ENCODE results near the gene PRRT1B.

The PRRT1B gene

GRCh38 chr9:131587331-131587730, 42.0 kb downstream of the PRRT1B start:
- Histone ChIP-seq H3K9me3 (ENCODE audit: control insufficient read depth in 5 of 5, low read length in 5 of 5) (no peaks in the 10 kb centered on the region), H3K27ac (ENCODE audit: low read depth, low read length) (no peak overlapping the region), H3K4me1 (ENCODE audit: control insufficient read depth in 5 of 5, insufficient read depth in 5 of 5, low read length in 5 of 5) (peaks cover 0 to 21% (median 0%) of the 10 kb centered on the region in 5 donors), H3K27me3 (ENCODE audit: control insufficient read depth in 5 of 5, insufficient read depth in 4 of 5, low read length in 5 of 5) (no peaks in the 10 kb centered on the region), H3K4me3 (ENCODE audit: low read depth in 1 of 5, low read length in 5 of 5) (no peak overlapping the region), H3K36me3 (ENCODE audit: control insufficient read depth in 5 of 5, insufficient read depth in 5 of 5, low read length in 5 of 5) (peaks cover 0 to 88% (median 85%) of the 10 kb centered on the region in 5 donors), H3K9ac (ENCODE audit: low read length in 5 of 5) (no peak overlapping the region)

GRCh38 chr9:131587906-131588305, 42.6 kb downstream of the PRRT1B start:
- Histone ChIP-seq H3K4me3 (ENCODE audit: low read depth in 1 of 5, low read length in 5 of 5) (no peak overlapping the region), H3K36me3 (ENCODE audit: control insufficient read depth in 5 of 5, insufficient read depth in 5 of 5, low read length in 5 of 5) (peaks cover 0 to 84% (median 81%) of the 10 kb centered on the region in 5 donors), H3K9ac (ENCODE audit: low read length in 5 of 5) (no peak overlapping the region), H3K27me3 (ENCODE audit: control insufficient read depth in 5 of 5, insufficient read depth in 4 of 5, low read length in 5 of 5) (no peaks in the 10 kb centered on the region), H3K9me3 (ENCODE audit: control insufficient read depth in 5 of 5, low read length in 5 of 5) (no peaks in the 10 kb centered on the region), H3K27ac (ENCODE audit: low read depth, low read length) (no peak overlapping the region), H3K4me1 (ENCODE audit: control insufficient read depth in 5 of 5, insufficient read depth in 5 of 5, low read length in 5 of 5) (peaks cover 0 to 21% (median 0%) of the 10 kb centered on the region in 5 donors)

GRCh38 chr9:131588396-131588795, 43.1 kb downstream of the PRRT1B start:
- no peaks in the 10 kb centered on the region for H3K9me3 ChIP-seq (ENCODE audit: control insufficient read depth in 5 of 5, low read length in 5 of 5)
- no peak overlapping the region for H3K9ac ChIP-seq (ENCODE audit: low read length in 5 of 5)
- H3K4me3 ChIP-seq (ENCODE audit: low read depth in 1 of 5, low read length in 5 of 5) = no peak overlapping the region
- H3K27me3 ChIP-seq (ENCODE audit: control insufficient read depth in 5 of 5, insufficient read depth in 4 of 5, low read length in 5 of 5) = no peaks in the 10 kb centered on the region
- peaks cover 0 to 84% (median 81%) of the 10 kb centered on the region in 5 donors for H3K36me3 ChIP-seq (ENCODE audit: control insufficient read depth in 5 of 5, insufficient read depth in 5 of 5, low read length in 5 of 5)
- peaks cover 0 to 21% (median 0%) of the 10 kb centered on the region in 5 donors for H3K4me1 ChIP-seq (ENCODE audit: control insufficient read depth in 5 of 5, insufficient read depth in 5 of 5, low read length in 5 of 5)
- no peak overlapping the region for H3K27ac ChIP-seq (ENCODE audit: low read depth, low read length)

- Histone ChIP-seq H3K27me3 (ENCODE audit: control insufficient read depth in 5 of 5, insufficient read depth in 4 of 5, low read length in 5 of 5) (no peaks in the 10 kb centered on the region), H3K36me3 (ENCODE audit: control insufficient read depth in 5 of 5, insufficient read depth in 5 of 5, low read length in 5 of 5) (peaks cover 0 to 84% (median 81%) of the 10 kb centered on the region in 5 donors), H3K4me1 (ENCODE audit: control insufficient read depth in 5 of 5, insufficient read depth in 5 of 5, low read length in 5 of 5) (peaks cover 0 to 21% (median 0%) of the 10 kb centered on the region in 5 donors), H3K9me3 (ENCODE audit: control insufficient read depth in 5 of 5, low read length in 5 of 5) (no peaks in the 10 kb centered on the region), H3K4me3 (ENCODE audit: low read depth in 1 of 5, low read length in 5 of 5) (no peak overlapping the region), H3K27ac (ENCODE audit: low read depth, low read length) (no peak overlapping the region), H3K9ac (ENCODE audit: low read length in 5 of 5) (no peak overlapping the region)
Measured at GRCh38 chr9:131589124-131589711, 43.9 kb downstream of the PRRT1B start.

GRCh38 chr9:131589993-131590392, 44.7 kb downstream of the PRRT1B start:
- no peaks in the 10 kb centered on the region for H3K9me3 ChIP-seq (ENCODE audit: control insufficient read depth in 5 of 5, low read length in 5 of 5)
- H3K36me3 ChIP-seq (ENCODE audit: control insufficient read depth in 5 of 5, insufficient read depth in 5 of 5, low read length in 5 of 5) = peaks cover 0 to 84% (median 81%) of the 10 kb centered on the region in 5 donors
- no peaks in the 10 kb centered on the region for H3K27me3 ChIP-seq (ENCODE audit: control insufficient read depth in 5 of 5, insufficient read depth in 4 of 5, low read length in 5 of 5)
- H3K4me3 ChIP-seq (ENCODE audit: low read depth in 1 of 5, low read length in 5 of 5) = no peak overlapping the region
- H3K9ac ChIP-seq (ENCODE audit: low read length in 5 of 5) = no peak overlapping the region
- H3K27ac ChIP-seq (ENCODE audit: low read depth, low read length) = no peak overlapping the region
- H3K4me1 ChIP-seq (ENCODE audit: control insufficient read depth in 5 of 5, insufficient read depth in 5 of 5, low read length in 5 of 5) = peaks cover 0 to 17% (median 0%) of the 10 kb centered on the region in 5 donors

GRCh38 chr9:131590449-131590848, 45.1 kb downstream of the PRRT1B start:
- Histone ChIP-seq H3K4me3 (ENCODE audit: low read depth in 1 of 5, low read length in 5 of 5) (no peak overlapping the region), H3K4me1 (ENCODE audit: control insufficient read depth in 5 of 5, insufficient read depth in 5 of 5, low read length in 5 of 5) (peaks cover 0 to 13% (median 0%) of the 10 kb centered on the region in 5 donors), H3K9ac (ENCODE audit: low read length in 5 of 5) (no peak overlapping the region), H3K36me3 (ENCODE audit: control insufficient read depth in 5 of 5, insufficient read depth in 5 of 5, low read length in 5 of 5) (peaks cover 0 to 84% (median 82%) of the 10 kb centered on the region in 5 donors), H3K9me3 (ENCODE audit: control insufficient read depth in 5 of 5, low read length in 5 of 5) (no peaks in the 10 kb centered on the region), H3K27ac (ENCODE audit: low read depth, low read length) (no peak overlapping the region), H3K27me3 (ENCODE audit: control insufficient read depth in 5 of 5, insufficient read depth in 4 of 5, low read length in 5 of 5) (no peaks in the 10 kb centered on the region)

GRCh38 chr9:131590907-131591844, 45.9 kb downstream of the PRRT1B start:
- peaks cover 0 to 88% (median 87%) of the 10 kb centered on the region in 5 donors for H3K36me3 ChIP-seq (ENCODE audit: control insufficient read depth in 5 of 5, insufficient read depth in 5 of 5, low read length in 5 of 5)
- H3K4me3 ChIP-seq (ENCODE audit: low read depth in 1 of 5, low read length in 5 of 5) = no peak overlapping the region
- H3K9ac ChIP-seq (ENCODE audit: low read length in 5 of 5) = no peak overlapping the region
- H3K27ac ChIP-seq (ENCODE audit: low read depth, low read length) = no peak overlapping the region
- H3K4me1 ChIP-seq (ENCODE audit: control insufficient read depth in 5 of 5, insufficient read depth in 5 of 5, low read length in 5 of 5) = peaks cover 0 to 13% (median 0%) of the 10 kb centered on the region in 5 donors
- no peaks in the 10 kb centered on the region for H3K27me3 ChIP-seq (ENCODE audit: control insufficient read depth in 5 of 5, insufficient read depth in 4 of 5, low read length in 5 of 5)
- no peaks in the 10 kb centered on the region for H3K9me3 ChIP-seq (ENCODE audit: control insufficient read depth in 5 of 5, low read length in 5 of 5)

GRCh38 chr9:131591845-131592208, 46.5 kb downstream of the PRRT1B start:
- peaks cover 0 to 94% (median 93%) of the 10 kb centered on the region in 5 donors for H3K36me3 ChIP-seq (ENCODE audit: control insufficient read depth in 5 of 5, insufficient read depth in 5 of 5, low read length in 5 of 5)
- H3K4me3 ChIP-seq (ENCODE audit: low read depth in 1 of 5, low read length in 5 of 5) = no peak overlapping the region
- H3K4me1 ChIP-seq (ENCODE audit: control insufficient read depth in 5 of 5, insufficient read depth in 5 of 5, low read length in 5 of 5) = peaks cover 0 to 13% (median 0%) of the 10 kb centered on the region in 5 donors
- H3K27ac ChIP-seq (ENCODE audit: low read depth, low read length) = no peak overlapping the region
- H3K9me3 ChIP-seq (ENCODE audit: control insufficient read depth in 5 of 5, low read length in 5 of 5) = no peaks in the 10 kb centered on the region
- no peaks in the 10 kb centered on the region for H3K27me3 ChIP-seq (ENCODE audit: control insufficient read depth in 5 of 5, insufficient read depth in 4 of 5, low read length in 5 of 5)
- H3K9ac ChIP-seq (ENCODE audit: low read length in 5 of 5) = no peak overlapping the region

- no peak overlapping the region for H3K9ac ChIP-seq (ENCODE audit: low read length in 5 of 5)
- H3K36me3 ChIP-seq (ENCODE audit: control insufficient read depth in 5 of 5, insufficient read depth in 5 of 5, low read length in 5 of 5) = peaks cover 0 to 96% (median 95%) of the 10 kb centered on the region in 5 donors
- peaks cover 0 to 14% (median 0%) of the 10 kb centered on the region in 5 donors for H3K4me1 ChIP-seq (ENCODE audit: control insufficient read depth in 5 of 5, insufficient read depth in 5 of 5, low read length in 5 of 5)
Measured at GRCh38 chr9:131593091-131593820, 47.9 kb downstream of the PRRT1B start.

More at GRCh38 chr9:131593091-131593820, 47.9 kb downstream of the PRRT1B start:
- no peaks in the 10 kb centered on the region for H3K9me3 ChIP-seq (ENCODE audit: control insufficient read depth in 5 of 5, low read length in 5 of 5)
- H3K27me3 ChIP-seq (ENCODE audit: control insufficient read depth in 5 of 5, insufficient read depth in 4 of 5, low read length in 5 of 5) = no peaks in the 10 kb centered on the region
- H3K4me3 ChIP-seq (ENCODE audit: low read depth in 1 of 5, low read length in 5 of 5) = no peak overlapping the region
- no peak overlapping the region for H3K27ac ChIP-seq (ENCODE audit: low read depth, low read length)

Data from subcutaneous abdominal adipose tissue (tissue), 5 donors.